ENCODE data around the gene LGR4. TPM values are rescaled to one million over a fixed set of nuclear protein-coding genes. Genes with fewer than 3 reads are reported as not detected.

LGR4 gene
- total RNA-seq, 1 experiment from 2014 or later, result 37.1 TPM

- H3K4me3 ChIP-seq (ENCODE audit: low read depth, low read length), result no peak overlapping the region
- no peaks in the 10 kb centered on the region for H3K9me3 Mint-ChIP-seq (ENCODE audit: unreplicated experiment)
- ChIA-PET POLR2A (no interaction called here), CTCF (no interaction called here)
- peaks cover 36% of the 10 kb centered on the region for H3K4me1 Mint-ChIP-seq (ENCODE audit: low read depth, unreplicated experiment)
- H3K36me3 Mint-ChIP-seq (ENCODE audit: insufficient read depth, unreplicated experiment), result peaks cover 23% of the 10 kb centered on the region
- no peak overlapping the region for H3K27ac Mint-ChIP-seq (ENCODE audit: unreplicated experiment)
- no peaks in the 10 kb centered on the region for H3K27me3 Mint-ChIP-seq (ENCODE audit: insufficient read depth, unreplicated experiment)
- DNase-seq, result no peak
- no peak for TF ChIP-seq CTCF (IDR thresholded peaks at IDR 0.05; ENCODE audit: insufficient read depth in 1 of 2, low read depth in 1 of 2, low read length in 1 of 2, severe bottlenecking in 1 of 2, unreplicated experiment in 1 of 2)
- H3K36me3 ChIP-seq (ENCODE audit: control insufficient read depth, insufficient read depth, low read length), result no peaks in the 10 kb centered on the region; the same call in 1 of the 2 replicates
- no peaks in the 10 kb centered on the region for H3K4me1 ChIP-seq
- intact Hi-C loops (cut with micrococcal nuclease; ENCODE audit: unreplicated experiment), result no loop called here
- no TSS peak for BruUV-seq (replicated peaks)
- H3K4me3 Mint-ChIP-seq (ENCODE audit: unreplicated experiment), result no peak overlapping the region
- H3K9me3 ChIP-seq, result no peaks in the 10 kb centered on the region
- no peaks in the 10 kb centered on the region for H3K27me3 ChIP-seq (replicated peaks; ENCODE audit: control insufficient read depth, insufficient read depth, low read length)
These were observed 91.8 kb downstream of the LGR4 start for GRCh38 chr11:27380771-27381170.

- no peaks in the 10 kb centered on the region for H3K27me3 ChIP-seq (replicated peaks; ENCODE audit: control insufficient read depth, insufficient read depth, low read length)
- H3K4me1 ChIP-seq, result peaks cover 10% of the 10 kb centered on the region
- no peak for TF ChIP-seq CTCF (IDR thresholded peaks at IDR 0.05; ENCODE audit: insufficient read depth in 1 of 2, low read depth in 1 of 2, low read length in 1 of 2, severe bottlenecking in 1 of 2, unreplicated experiment in 1 of 2)
- H3K36me3 Mint-ChIP-seq (ENCODE audit: insufficient read depth, unreplicated experiment), result peaks cover 18% of the 10 kb centered on the region
- H3K36me3 ChIP-seq (ENCODE audit: control insufficient read depth, insufficient read depth, low read length), result no peaks in the 10 kb centered on the region; the same call in 1 of the 2 replicates
- H3K9me3 Mint-ChIP-seq (ENCODE audit: unreplicated experiment), result no peaks in the 10 kb centered on the region
- H3K4me3 ChIP-seq (ENCODE audit: low read depth, low read length), result no peak overlapping the region
- no peaks in the 10 kb centered on the region for H3K27me3 Mint-ChIP-seq (ENCODE audit: insufficient read depth, unreplicated experiment)
- BruUV-seq (replicated peaks), result no TSS peak
- H3K9me3 ChIP-seq, result no peaks in the 10 kb centered on the region
- H3K27ac Mint-ChIP-seq (ENCODE audit: unreplicated experiment), result no peak overlapping the region
- peaks cover 42% of the 10 kb centered on the region for H3K4me1 Mint-ChIP-seq (ENCODE audit: low read depth, unreplicated experiment)
- intact Hi-C loops (cut with micrococcal nuclease; ENCODE audit: unreplicated experiment), result no loop called here
- ChIA-PET CTCF (no interaction called here), POLR2A (no interaction called here)
- no peak for DNase-seq
- H3K4me3 Mint-ChIP-seq (ENCODE audit: unreplicated experiment), result no peak overlapping the region
These were observed 93.1 kb downstream of the LGR4 start for GRCh38 chr11:27379449-27379848.

GRCh38 chr11:27375370-27375769, 97.2 kb downstream of the LGR4 start:
- intact Hi-C loops (cut with micrococcal nuclease; ENCODE audit: unreplicated experiment), result no loop called here
- H3K27ac Mint-ChIP-seq (ENCODE audit: unreplicated experiment), result no peak overlapping the region
- H3K9me3 ChIP-seq, result no peaks in the 10 kb centered on the region
- no peak overlapping the region for H3K4me3 Mint-ChIP-seq (ENCODE audit: unreplicated experiment)
- no peak overlapping the region for H3K4me3 ChIP-seq (ENCODE audit: low read depth, low read length)
- ChIA-PET POLR2A (no interaction called here), CTCF (no interaction called here)
- TF ChIP-seq CTCF (IDR thresholded peaks at IDR 0.05; ENCODE audit: insufficient read depth in 1 of 2, low read depth in 1 of 2, low read length in 1 of 2, severe bottlenecking in 1 of 2, unreplicated experiment in 1 of 2), result no peak
- peaks cover 34% of the 10 kb centered on the region for H3K4me1 ChIP-seq
- BruUV-seq (replicated peaks), result no TSS peak
- H3K36me3 ChIP-seq (ENCODE audit: control insufficient read depth, insufficient read depth, low read length), result peaks cover 2% of the 10 kb centered on the region; the same call in 1 of the 2 replicates
- no peak for DNase-seq
- H3K9me3 Mint-ChIP-seq (ENCODE audit: unreplicated experiment), result no peaks in the 10 kb centered on the region
- H3K27me3 ChIP-seq (replicated peaks; ENCODE audit: control insufficient read depth, insufficient read depth, low read length), result no peaks in the 10 kb centered on the region
- peaks cover 48% of the 10 kb centered on the region for H3K4me1 Mint-ChIP-seq (ENCODE audit: low read depth, unreplicated experiment)
- H3K36me3 Mint-ChIP-seq (ENCODE audit: insufficient read depth, unreplicated experiment), result peaks cover 7% of the 10 kb centered on the region
- H3K27me3 Mint-ChIP-seq (ENCODE audit: insufficient read depth, unreplicated experiment), result no peaks in the 10 kb centered on the region
